Keratinocyte (primary cell): ENCODE measurements around the gene PLD5.

Source experiments
- CTCF ChIP-seq, 3 experiments: IDR thresholded peaks in 1 of 3; conservative IDR thresholded peaks in 1 of 3; optimal IDR thresholded peaks in 1 of 3; 2 replicates in 2 of 3; 3 replicates in 1 of 3; pipeline versions ENCODE3 to v1.5.1; 2011; ENCODE audit warnings: low read length in 3 of 3, mild to moderate bottlenecking in 3 of 3, moderate library complexity in 2 of 3, control low read depth in 1 of 3, inconsistent platforms in 1 of 3; ENCODE audit not compliant: insufficient read depth in 2 of 3; ENCODE audit errors: extremely low read depth in 1 of 3
- EZH2 ChIP-seq: IDR thresholded peaks from one replicate; pipeline ENCODE4 v1.6.1; 2012; ENCODE audit warnings: inconsistent platforms, mild to moderate bottlenecking, low read length, moderate library complexity

GRCh38 chr1:242412921-242413320 is 111.6 kb downstream of the PLD5 start:
- no peak for TF ChIP-seq CTCF (optimal IDR thresholded peaks at IDR 0.05 in 1 of 3, IDR thresholded peaks at IDR 0.05 in 1 of 3, conservative IDR thresholded peaks at IDR 0.05 in 1 of 3; ENCODE audit: extremely low read depth in 1 of 3, insufficient read depth in 2 of 3, low read length in 3 of 3)
- TF ChIP-seq EZH2: no peak
